GM12878 (cell line): ENCODE measurements around the gene CPEB1.

Source experiments
- CBX3 ChIP-seq: fragments of 200-600 bp; sonication (generic); IDR thresholded peaks from 2 replicates; pipeline ENCODE4 v1.6.1; 2016; ENCODE audit warnings: low read depth, borderline replicate concordance
- CHD1 ChIP-seq: IDR thresholded peaks from 2 replicates; pipeline ENCODE4 v1.6.1; 2012; ENCODE audit warnings: low read depth, low read length, improper control_type of control experiment
- EZH2 ChIP-seq: IDR thresholded peaks from 2 replicates; pipeline ENCODE4 v1.6.1; 2012; ENCODE audit warnings: low read depth, mild to moderate bottlenecking, control low read depth, inconsistent platforms, low read length, borderline replicate concordance; ENCODE audit not compliant: control insufficient read depth
- RAD21 ChIP-seq: IDR thresholded peaks from 2 replicates; pipeline ENCODE4 v1.6.1; 2011; ENCODE audit warnings: mild to moderate bottlenecking, low read depth, low read length, moderate library complexity; ENCODE audit not compliant: insufficient read depth
- RCOR1 ChIP-seq: conservative IDR thresholded peaks from 2 replicates; pipeline ENCODE4 v1.6.1; 2012; ENCODE audit warnings: low read depth, low read length, improper control_type of control experiment
- RFX5 ChIP-seq: IDR thresholded peaks from 2 replicates; pipeline ENCODE4 v1.6.1; 2011; ENCODE audit warnings: low read depth, low read length, improper control_type of control experiment
- SP1 ChIP-seq: IDR thresholded peaks from one replicate; pipeline ENCODE4 v1.6.1; 2011; ENCODE audit warnings: low read depth, low read length
- SRF ChIP-seq, 2 experiments: IDR thresholded peaks; 2 replicates each; pipeline ENCODE4 v1.6.1; 2011; ENCODE audit warnings: low read depth in 2 of 2, low read length in 2 of 2, mild to moderate bottlenecking in 1 of 2, moderate library complexity in 1 of 2
- TF ChIP-seq, protein P1 (sequence below): IDR thresholded peaks from 2 replicates; pipeline ENCODE4 v1.6.1; 2012; ENCODE audit warnings: low read depth, low read length, improper control_type of control experiment
- TF ChIP-seq, protein P2 (sequence below): fragments of 450-650 bp; IDR thresholded peaks from 2 replicates; pipeline ENCODE4 v1.6.1; 2017; ENCODE audit warnings: mild to moderate bottlenecking

DNA sequence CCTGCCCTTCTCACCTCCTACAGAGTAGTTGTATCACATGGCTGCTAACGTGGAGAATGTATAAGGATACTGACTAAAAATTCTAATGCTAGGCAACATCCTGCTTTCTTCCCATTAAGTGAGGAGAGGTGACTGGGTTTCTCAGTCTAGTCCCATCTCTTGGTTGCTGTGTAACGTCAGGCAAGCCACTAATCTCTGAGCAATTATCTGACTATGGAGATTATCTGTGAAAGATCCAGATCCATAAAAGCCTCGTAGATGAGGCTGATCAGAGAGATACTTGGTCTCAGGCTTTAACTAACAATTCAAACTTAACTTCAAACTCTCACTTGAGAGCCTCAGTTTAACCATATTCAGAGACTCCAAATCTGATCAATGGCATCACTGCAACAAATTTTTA lies 102.2 kb downstream of the CPEB1 start:
- no peak for TF ChIP-seq EZH2
- TF ChIP-seq, protein P1, sequence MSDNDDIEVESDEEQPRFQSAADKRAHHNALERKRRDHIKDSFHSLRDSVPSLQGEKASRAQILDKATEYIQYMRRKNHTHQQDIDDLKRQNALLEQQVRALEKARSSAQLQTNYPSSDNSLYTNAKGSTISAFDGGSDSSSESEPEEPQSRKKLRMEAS: no peak
- TF ChIP-seq SP1: no peak
- TF ChIP-seq, protein P2, sequence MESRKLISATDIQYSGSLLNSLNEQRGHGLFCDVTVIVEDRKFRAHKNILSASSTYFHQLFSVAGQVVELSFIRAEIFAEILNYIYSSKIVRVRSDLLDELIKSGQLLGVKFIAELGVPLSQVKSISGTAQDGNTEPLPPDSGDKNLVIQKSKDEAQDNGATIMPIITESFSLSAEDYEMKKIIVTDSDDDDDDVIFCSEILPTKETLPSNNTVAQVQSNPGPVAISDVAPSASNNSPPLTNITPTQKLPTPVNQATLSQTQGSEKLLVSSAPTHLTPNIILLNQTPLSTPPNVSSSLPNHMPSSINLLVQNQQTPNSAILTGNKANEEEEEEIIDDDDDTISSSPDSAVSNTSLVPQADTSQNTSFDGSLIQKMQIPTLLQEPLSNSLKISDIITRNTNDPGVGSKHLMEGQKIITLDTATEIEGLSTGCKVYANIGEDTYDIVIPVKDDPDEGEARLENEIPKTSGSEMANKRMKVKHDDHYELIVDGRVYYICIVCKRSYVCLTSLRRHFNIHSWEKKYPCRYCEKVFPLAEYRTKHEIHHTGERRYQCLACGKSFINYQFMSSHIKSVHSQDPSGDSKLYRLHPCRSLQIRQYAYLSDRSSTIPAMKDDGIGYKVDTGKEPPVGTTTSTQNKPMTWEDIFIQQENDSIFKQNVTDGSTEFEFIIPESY: no peak
- TF ChIP-seq SRF (IDR thresholded peaks at IDR 0.05; ENCODE audit: low read depth in 2 of 2, low read length in 2 of 2): no peak
- TF ChIP-seq CBX3: no peak
- TF ChIP-seq CHD1: no peak
- TF ChIP-seq RCOR1: no peak
- no peak for TF ChIP-seq RAD21
- TF ChIP-seq RFX5: no peak
